HepG2 (cell line): ENCODE data around the gene NF2. TPM values are rescaled to one million over a fixed set of nuclear protein-coding genes. Genes with fewer than 3 reads are reported as not detected.

Experiments
- CREB1 ChIP-seq, 2 experiments: fragments of 450-650 bp in 1 of 2; IDR thresholded peaks; 2 replicates each; pipeline ENCODE4 v1.6.1; 2016 to 2017; ENCODE audit warnings: control low read depth in 1 of 2, mild to moderate bottlenecking in 1 of 2, missing compliant biosample characterization in 1 of 2, missing genetic modification characterization in 1 of 2
- ETV5 ChIP-seq: IDR thresholded peaks from 2 replicates; pipeline ENCODE4 v1.6.1; 2018; ENCODE audit warnings: missing biosample characterization, missing genetic modification reagents, inconsistent platforms, borderline replicate concordance
- NFAT5 ChIP-seq: sonication (generic); formaldehyde crosslinking; IDR thresholded peaks from 2 replicates; pipeline ENCODE4 v1.4.0; 2020; ENCODE audit warnings: missing genetic modification reagents
- PATZ1 ChIP-seq: sonication (generic); formaldehyde crosslinking; IDR thresholded peaks from 2 replicates; pipeline ENCODE4 v1.4.0; 2020; ENCODE audit warnings: missing genetic modification reagents
- RERE ChIP-seq: IDR thresholded peaks from 2 replicates; pipeline ENCODE4 v1.6.1; 2016; ENCODE audit warnings: low read depth, missing genetic modification reagents, missing compliant biosample characterization
- SP2 ChIP-seq: sonication (generic); formaldehyde crosslinking; IDR thresholded peaks from 2 replicates; pipeline ENCODE4 v1.5.1; 2020; ENCODE audit warnings: mild to moderate bottlenecking, missing genetic modification reagents
- ZFP82 ChIP-seq: sonication (generic); formaldehyde crosslinking; IDR thresholded peaks from 2 replicates; pipeline ENCODE4 v1.5.1; 2020; ENCODE audit warnings: mild to moderate bottlenecking, missing genetic modification reagents, borderline replicate concordance
- ZNF276 ChIP-seq: sonication (generic); formaldehyde crosslinking; IDR thresholded peaks from 2 replicates; pipeline ENCODE4 v1.4.0; 2020; ENCODE audit warnings: mild to moderate bottlenecking, low read depth, missing genetic modification reagents
- ZNF563 ChIP-seq: sonication (generic); formaldehyde crosslinking; IDR thresholded peaks from 2 replicates; pipeline ENCODE4 v1.8.0; 2022; ENCODE audit warnings: mild to moderate bottlenecking, moderate library complexity, missing genetic modification reagents
- ZNF770 ChIP-seq: sonication (generic); formaldehyde crosslinking; IDR thresholded peaks from 2 replicates; pipeline ENCODE4 v1.5.0; 2020; ENCODE audit warnings: mild to moderate bottlenecking, missing genetic modification reagents
- polyA plus RNA-seq, 8 experiments: library from polyadenylated mRNA; depleted of rRNA in 3 of 8; stranded (reverse) in 7 of 8; unstranded in 1 of 8; fragments of >200 nt; fragmentation: Illumina TruSeq in 4 of 8; extraction: Trizol in 4 of 8; gene quantifications; 2 replicates each; pipeline versions ENCODE4 v1.2.1 to v1.2.3, GENCODE V29; 2011 to 2016; ENCODE audit warnings: low read depth in 4 of 8, missing spikeins in 1 of 8, mixed read lengths in 1 of 8; ENCODE audit not compliant: insufficient read depth in 1 of 8
- total RNA-seq, 5 experiments: library from RNA; depleted of rRNA; stranded (reverse); fragments of >200 nt; fragmentation: Illumina TruSeq; extraction: Trizol; gene quantifications; 2 replicates each; pipeline ENCODE4 v1.2.3, GENCODE V29; 2016; ENCODE audit warnings: low read depth in 1 of 5

The NF2 gene
- total and polyA plus RNA-seq, 2 of the 13 experiments (the other 11 are each of a cell fraction or from before 2014, with no cell fraction given): 9.3 to 33.3 TPM

- TF ChIP-seq CREB1 (IDR thresholded peaks at IDR 0.05): no peak
- TF ChIP-seq CREB1 (CRISPR knock-in tag; IDR thresholded peaks at IDR 0.05): no peak
- TF ChIP-seq ZFP82: peak; percentile 91; the same call in 1 of the 2 replicates
- peak; percentile 56 for TF ChIP-seq PATZ1 (CRISPR knock-in tag)
- TF ChIP-seq ETV5 (CRISPR knock-in tag): peak; percentile 42; the same call in 1 of the 2 replicates
- TF ChIP-seq RERE: peak; percentile 36; the same call in 1 of the 2 replicates
- TF ChIP-seq SP2 (CRISPR knock-in tag): no peak
- no peak for TF ChIP-seq NFAT5 (CRISPR knock-in tag)
- TF ChIP-seq ZNF770 (CRISPR knock-in tag): peak; percentile 78
- peak; percentile 82; the same call in 1 of the 2 replicates for TF ChIP-seq ZNF563 (CRISPR knock-in tag)
- peak; percentile 25; the same call in 1 of the 2 replicates for TF ChIP-seq ZNF276 (CRISPR knock-in tag)
Measured at GRCh38 chr22:29580200-29580810, 23.1 kb upstream of the NF2 start (continued).
